ENCODE data around the gene ADGRG4.
"Not testable (repeated sequence)": the region's sequence is repeated elsewhere in the genome, so short reads cannot be mapped to it uniquely, and the experiment has no call there.

The ADGRG4 gene

DNA sequence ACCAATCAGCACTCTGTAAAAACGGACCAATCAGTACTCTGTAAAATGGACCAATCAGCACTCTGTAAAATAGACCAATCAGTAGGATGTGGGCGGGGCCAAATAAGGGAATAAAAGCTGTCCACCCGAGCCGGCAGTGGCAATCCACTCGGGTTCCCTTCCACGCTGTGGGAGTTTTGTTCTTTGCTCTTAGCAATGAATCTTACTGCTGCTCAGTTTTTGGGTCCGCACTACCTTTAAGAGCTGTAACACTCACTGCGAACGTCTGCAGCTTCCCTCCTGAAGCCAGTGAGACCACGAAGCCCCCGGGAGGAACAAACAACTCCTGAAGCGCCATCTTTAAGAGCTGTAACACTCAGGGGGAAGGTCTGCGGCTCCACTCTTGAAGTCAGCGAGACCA lies 120.6 kb downstream of the ADGRG4 start:
- TF ChIP-seq, protein P1, sequence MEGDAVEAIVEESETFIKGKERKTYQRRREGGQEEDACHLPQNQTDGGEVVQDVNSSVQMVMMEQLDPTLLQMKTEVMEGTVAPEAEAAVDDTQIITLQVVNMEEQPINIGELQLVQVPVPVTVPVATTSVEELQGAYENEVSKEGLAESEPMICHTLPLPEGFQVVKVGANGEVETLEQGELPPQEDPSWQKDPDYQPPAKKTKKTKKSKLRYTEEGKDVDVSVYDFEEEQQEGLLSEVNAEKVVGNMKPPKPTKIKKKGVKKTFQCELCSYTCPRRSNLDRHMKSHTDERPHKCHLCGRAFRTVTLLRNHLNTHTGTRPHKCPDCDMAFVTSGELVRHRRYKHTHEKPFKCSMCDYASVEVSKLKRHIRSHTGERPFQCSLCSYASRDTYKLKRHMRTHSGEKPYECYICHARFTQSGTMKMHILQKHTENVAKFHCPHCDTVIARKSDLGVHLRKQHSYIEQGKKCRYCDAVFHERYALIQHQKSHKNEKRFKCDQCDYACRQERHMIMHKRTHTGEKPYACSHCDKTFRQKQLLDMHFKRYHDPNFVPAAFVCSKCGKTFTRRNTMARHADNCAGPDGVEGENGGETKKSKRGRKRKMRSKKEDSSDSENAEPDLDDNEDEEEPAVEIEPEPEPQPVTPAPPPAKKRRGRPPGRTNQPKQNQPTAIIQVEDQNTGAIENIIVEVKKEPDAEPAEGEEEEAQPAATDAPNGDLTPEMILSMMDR (IDR thresholded peaks at IDR 0.05; ENCODE audit: low read depth, low read length, missing control alignments), result no peak
- Histone ChIP-seq H3K36me3 (replicated peaks) (no peaks in the 10 kb centered on the region), H3K27me3 (replicated peaks) (no peaks in the 10 kb centered on the region), H3K27ac (no peak overlapping the region), H3K4me3 (ENCODE audit: low read depth, low read length) (no peak overlapping the region)
- DNase-seq, result no peak
- in situ Hi-C loops (cut with HindIII; ENCODE audit: low pct_ligation_motif_present, low sequenced_read_pairs), result no loop called here

DNA sequence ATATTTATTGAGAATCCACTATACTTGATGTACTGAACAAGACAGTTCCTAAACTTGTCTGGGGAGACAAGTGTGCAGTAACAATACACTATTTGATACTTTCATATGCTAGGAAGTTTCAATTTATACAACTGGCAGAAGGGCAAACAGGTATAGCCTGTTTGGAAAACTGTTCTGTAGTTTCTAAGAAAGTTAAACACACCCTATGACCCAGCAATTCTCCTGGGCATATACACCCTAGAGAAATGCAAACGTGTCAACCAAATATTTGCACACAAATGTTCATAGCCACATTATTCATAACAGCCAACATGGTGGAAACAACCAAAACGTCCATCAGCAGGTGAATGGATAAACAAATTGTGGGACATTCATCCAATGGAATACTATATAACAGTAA lies 123.0 kb downstream of the ADGRG4 start:
- H3K36me3 ChIP-seq (replicated peaks), result no peaks in the 10 kb centered on the region
- TF ChIP-seq, protein P1 (IDR thresholded peaks at IDR 0.05; ENCODE audit: low read depth, low read length, missing control alignments), result no peak
- no peak overlapping the region for H3K4me3 ChIP-seq (ENCODE audit: low read depth, low read length)
- DNase-seq, result no peak
- no peak overlapping the region for H3K27ac ChIP-seq
- in situ Hi-C loops (cut with HindIII; ENCODE audit: low pct_ligation_motif_present, low sequenced_read_pairs), result no loop called here
- no peaks in the 10 kb centered on the region for H3K27me3 ChIP-seq (replicated peaks)

DNA sequence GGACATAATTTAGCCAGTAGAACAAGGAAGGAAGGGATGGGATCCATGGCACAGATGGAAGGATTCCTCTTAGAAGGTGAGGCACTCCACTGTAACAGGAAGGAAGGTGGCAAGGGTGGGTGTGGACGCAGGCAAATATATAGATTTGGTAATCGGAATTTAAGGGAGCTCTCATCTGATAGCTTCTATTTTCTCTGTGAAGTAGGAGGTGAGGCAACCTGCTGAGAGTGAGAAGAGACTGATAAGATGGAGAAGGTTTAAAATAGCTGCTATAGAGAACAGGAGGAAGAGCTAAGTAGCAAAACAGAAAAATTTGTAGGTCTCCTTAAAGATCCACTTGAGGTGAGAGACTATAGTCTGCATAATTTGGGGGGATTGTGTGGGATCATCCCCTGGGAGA lies 125.2 kb downstream of the ADGRG4 start:
- no peak overlapping the region for H3K27ac ChIP-seq
- no peaks in the 10 kb centered on the region for H3K27me3 ChIP-seq (replicated peaks)
- no peak for DNase-seq
- H3K36me3 ChIP-seq (replicated peaks), result no peaks in the 10 kb centered on the region
- no peak overlapping the region for H3K4me3 ChIP-seq (ENCODE audit: low read depth, low read length)
- in situ Hi-C loops (cut with HindIII; ENCODE audit: low pct_ligation_motif_present, low sequenced_read_pairs), result no loop called here
- TF ChIP-seq, protein P1 (IDR thresholded peaks at IDR 0.05; ENCODE audit: low read depth, low read length, missing control alignments), result no peak

DNA sequence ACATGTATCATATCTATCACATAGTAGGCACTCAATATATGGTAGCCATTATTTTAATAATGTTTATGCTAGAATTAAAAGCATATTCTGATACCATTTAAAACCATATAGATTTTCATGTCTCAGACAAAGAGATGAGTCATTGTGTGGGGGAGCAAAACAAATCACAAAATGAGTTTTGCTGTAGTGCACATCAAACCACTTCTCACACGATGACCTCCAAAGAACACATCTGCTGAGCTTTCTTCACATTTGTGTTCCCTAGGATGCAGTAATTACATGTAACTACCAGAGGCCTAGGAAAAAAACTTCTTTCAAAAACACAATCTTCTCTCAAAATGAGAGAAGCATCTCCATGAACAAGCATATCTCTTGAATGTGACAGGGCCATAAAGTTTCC lies 130.9 kb downstream of the ADGRG4 start:
- H3K4me3 ChIP-seq (ENCODE audit: low read depth, low read length), result no peak overlapping the region
- no peaks in the 10 kb centered on the region for H3K27me3 ChIP-seq (replicated peaks)
- H3K36me3 ChIP-seq (replicated peaks), result no peaks in the 10 kb centered on the region
- TF ChIP-seq, protein P1 (IDR thresholded peaks at IDR 0.05; ENCODE audit: low read depth, low read length, missing control alignments), result no peak
- no peak overlapping the region for H3K27ac ChIP-seq
- DNase-seq, result no peak
- in situ Hi-C loops (cut with HindIII; ENCODE audit: low pct_ligation_motif_present, low sequenced_read_pairs), result no loop called here

- H3K27ac ChIP-seq, result no peak overlapping the region
- H3K27me3 ChIP-seq (replicated peaks), result no peaks in the 10 kb centered on the region
- no peaks in the 10 kb centered on the region for H3K36me3 ChIP-seq (replicated peaks)
- TF ChIP-seq, protein P1 (IDR thresholded peaks at IDR 0.05; ENCODE audit: low read depth, low read length, missing control alignments), result no peak
- H3K4me3 ChIP-seq (ENCODE audit: low read depth, low read length), result no peak overlapping the region
- in situ Hi-C loops (cut with HindIII; ENCODE audit: low pct_ligation_motif_present, low sequenced_read_pairs), result no loop called here
- DNase-seq, result no peak
Observed at GRCh38 chrX:136437774-136438173, 137.0 kb downstream of the ADGRG4 start.

DNA sequence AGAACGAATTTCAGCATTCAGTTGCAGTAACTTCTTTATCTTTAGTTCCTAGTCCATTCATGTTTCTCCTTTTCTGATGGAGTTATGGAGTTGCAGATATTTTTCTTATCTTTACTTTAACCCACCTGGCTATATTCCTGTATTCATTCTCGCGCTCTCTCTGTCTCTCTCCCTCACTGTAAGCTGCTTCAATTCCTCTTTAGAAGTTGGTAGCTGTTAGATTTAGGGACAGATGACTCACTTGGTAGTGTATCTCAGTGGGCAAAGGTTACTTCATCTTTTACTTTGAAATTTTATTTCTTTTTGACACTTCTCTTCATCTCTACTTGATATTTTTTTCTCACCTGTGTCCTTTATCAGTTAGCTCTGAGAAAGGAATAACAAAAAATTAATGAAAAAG lies 137.4 kb downstream of the ADGRG4 start:
- no peak overlapping the region for H3K27ac ChIP-seq
- TF ChIP-seq, protein P1 (IDR thresholded peaks at IDR 0.05; ENCODE audit: low read depth, low read length, missing control alignments), result no peak
- no peaks in the 10 kb centered on the region for H3K36me3 ChIP-seq (replicated peaks)
- in situ Hi-C loops (cut with HindIII; ENCODE audit: low pct_ligation_motif_present, low sequenced_read_pairs), result no loop called here
- H3K27me3 ChIP-seq (replicated peaks), result no peaks in the 10 kb centered on the region
- DNase-seq, result no peak
- no peak overlapping the region for H3K4me3 ChIP-seq (ENCODE audit: low read depth, low read length)

DNA sequence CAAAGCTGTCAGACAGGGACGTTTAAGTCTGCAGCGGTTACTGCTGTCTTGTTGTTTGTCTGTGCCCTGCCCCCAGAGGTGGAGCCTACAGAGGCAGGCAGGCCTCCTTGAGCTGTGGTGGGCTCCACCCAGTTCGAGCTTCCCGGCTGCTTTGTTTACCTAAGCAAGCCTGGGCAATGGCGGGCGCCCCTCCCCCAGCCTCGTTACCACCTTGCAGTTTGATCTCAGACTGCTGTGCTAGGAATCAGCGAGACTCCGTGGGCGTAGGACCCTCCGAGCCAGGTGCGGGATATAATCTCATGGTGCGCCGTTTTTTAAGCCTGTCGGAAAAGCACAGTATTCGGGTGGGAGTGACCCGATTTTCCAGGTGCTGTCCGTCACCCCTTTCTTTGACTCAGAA lies 144.9 kb downstream of the ADGRG4 start:
- H3K36me3 ChIP-seq (replicated peaks); DNase-seq; H3K4me3 ChIP-seq (ENCODE audit: low read depth, low read length); H3K27me3 ChIP-seq (replicated peaks); H3K27ac ChIP-seq; in situ Hi-C loops (cut with HindIII; ENCODE audit: low pct_ligation_motif_present, low sequenced_read_pairs): not testable (repeated sequence)
